ENCODE results near the gene ATXN7L3. TPM values are rescaled to one million over a fixed set of nuclear protein-coding genes. Genes with fewer than 3 reads are reported as not detected.
A peak's percentile ranks its signal among the peaks of the same experiment; 100 is the strongest.

Gene ATXN7L3
- total and polyA plus RNA-seq, 2 donors, result 36.3 to 53.3 TPM

DNA sequence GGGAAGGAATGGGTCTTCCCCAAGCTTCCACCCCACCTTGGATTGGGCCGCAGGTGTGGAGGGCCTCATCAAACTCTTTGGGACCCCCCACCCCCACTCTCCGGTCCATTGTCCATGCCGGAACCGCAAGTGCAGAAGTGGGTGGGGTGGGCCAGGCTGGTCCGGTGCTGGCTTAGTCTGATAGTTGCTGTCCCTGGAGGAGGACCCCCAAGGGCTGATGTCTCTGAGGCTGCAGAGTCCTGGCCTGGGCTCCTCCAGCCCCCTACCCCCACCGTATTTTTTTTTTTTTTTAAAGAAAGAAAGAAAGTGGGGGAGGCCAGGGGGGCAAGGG lies 7.1 kb upstream of the ATXN7L3 start:
- no peak overlapping the region for H3K27ac ChIP-seq (ENCODE audit: low read depth in 1 of 2, low read length in 1 of 2)
- peaks cover 50 to 52% of the 10 kb centered on the region in 2 donors for H3K36me3 ChIP-seq (ENCODE audit: control insufficient read depth in 2 of 2, insufficient read depth in 2 of 2, low read length in 1 of 2)
- DNase-seq (ENCODE audit: low read depth in 6 of 9, low spot score in 9 of 9), result no peak
- no peak overlapping the region for H3K4me3 ChIP-seq (ENCODE audit: low read length in 2 of 2)
- H3K27me3 ChIP-seq (ENCODE audit: control insufficient read depth in 2 of 2, insufficient read depth in 1 of 2, low read length in 1 of 2), result no peaks in the 10 kb centered on the region
- H3K9me3 ChIP-seq (ENCODE audit: control insufficient read depth in 2 of 2, insufficient read depth in 1 of 2, low read length in 1 of 2), result no peaks in the 10 kb centered on the region
- peaks cover 19 to 25% of the 10 kb centered on the region in 2 donors for H3K4me1 ChIP-seq (ENCODE audit: control insufficient read depth in 2 of 2, insufficient read depth in 2 of 2, low read length in 2 of 2)
- 94% methylated on average over 6 of the region's 6 CpGs for WGBS

GRCh38 chr17:44205962-44206824 lies 6.5 kb upstream of the ATXN7L3 start:
- WGBS, result 87% methylated on average over 13 of the region's 13 CpGs
- Histone ChIP-seq H3K27me3 (ENCODE audit: control insufficient read depth in 2 of 2, insufficient read depth in 1 of 2, low read length in 1 of 2) (no peaks in the 10 kb centered on the region), H3K9me3 (ENCODE audit: control insufficient read depth in 2 of 2, insufficient read depth in 1 of 2, low read length in 1 of 2) (no peaks in the 10 kb centered on the region), H3K4me3 (ENCODE audit: low read length in 2 of 2) (no peak overlapping the region), H3K27ac (ENCODE audit: low read depth in 1 of 2, low read length in 1 of 2) (no peak overlapping the region), H3K4me1 (ENCODE audit: control insufficient read depth in 2 of 2, insufficient read depth in 2 of 2, low read length in 2 of 2) (peaks cover 19 to 22% of the 10 kb centered on the region in 2 donors), H3K36me3 (ENCODE audit: control insufficient read depth in 2 of 2, insufficient read depth in 2 of 2, low read length in 1 of 2) (peaks cover 44 to 47% of the 10 kb centered on the region in 2 donors)
- DNase-seq (ENCODE audit: low read depth in 6 of 9, low spot score in 9 of 9), result no peak

GRCh38 chr17:44204441-44204882 lies 4.8 kb upstream of the ATXN7L3 start:
- H3K4me3 ChIP-seq (ENCODE audit: low read length in 2 of 2), result no peak overlapping the region
- DNase-seq (ENCODE audit: low read depth in 6 of 9, low spot score in 9 of 9), result no peak
- H3K9me3 ChIP-seq (ENCODE audit: control insufficient read depth in 2 of 2, insufficient read depth in 1 of 2, low read length in 1 of 2), result no peaks in the 10 kb centered on the region
- no peaks in the 10 kb centered on the region for H3K27me3 ChIP-seq (ENCODE audit: control insufficient read depth in 2 of 2, insufficient read depth in 1 of 2, low read length in 1 of 2)
- H3K4me1 ChIP-seq (ENCODE audit: control insufficient read depth in 2 of 2, insufficient read depth in 2 of 2, low read length in 2 of 2), result peaks cover 9 to 16% of the 10 kb centered on the region in 2 donors
- H3K36me3 ChIP-seq (ENCODE audit: control insufficient read depth in 2 of 2, insufficient read depth in 2 of 2, low read length in 1 of 2), result peaks cover 30% of the 10 kb centered on the region in 2 donors
- 90% methylated on average over 5 of the region's 5 CpGs for WGBS
- H3K27ac ChIP-seq (ENCODE audit: low read depth in 1 of 2, low read length in 1 of 2), result no peak overlapping the region

DNA sequence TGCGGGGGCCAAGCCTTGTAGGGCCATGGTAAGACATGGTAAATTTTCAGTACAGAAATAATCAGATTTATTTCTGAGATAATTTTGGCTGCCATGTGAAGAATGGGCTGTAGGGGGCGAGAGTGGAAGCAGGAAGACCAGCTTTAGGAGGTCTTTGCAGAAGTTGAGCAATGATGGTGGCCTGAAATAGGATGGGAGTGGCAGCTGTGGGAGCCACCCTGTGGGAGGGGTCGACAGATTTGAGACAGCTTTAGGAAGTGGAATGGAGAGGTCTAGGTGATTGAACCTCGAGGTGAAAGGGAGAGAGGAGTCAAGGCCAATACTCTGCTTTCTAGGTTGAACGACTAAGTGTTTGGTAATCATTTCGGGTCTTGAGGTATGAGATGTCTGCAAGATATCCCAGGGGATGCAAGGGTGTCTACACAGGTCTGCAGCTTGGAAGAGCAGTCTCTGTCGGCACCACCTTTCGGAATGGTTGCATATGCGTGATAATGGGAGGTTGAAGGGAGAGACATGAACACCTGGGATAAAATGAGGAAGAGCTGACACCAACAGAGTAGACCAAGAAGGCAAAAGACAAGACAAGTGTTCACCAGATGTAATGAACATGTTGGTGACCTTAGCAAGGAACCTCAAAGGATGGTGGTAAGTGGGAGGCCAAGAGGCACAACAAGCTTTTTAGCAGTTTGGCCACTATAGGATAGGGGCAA lies 4.2 kb upstream of the ATXN7L3 start:
- H3K9me3 ChIP-seq (ENCODE audit: control insufficient read depth in 2 of 2, insufficient read depth in 1 of 2, low read length in 1 of 2), result no peaks in the 10 kb centered on the region
- 55% methylated on average over 9 of the region's 9 CpGs for WGBS
- no peaks in the 10 kb centered on the region for H3K27me3 ChIP-seq (ENCODE audit: control insufficient read depth in 2 of 2, insufficient read depth in 1 of 2, low read length in 1 of 2)
- peak overlapping the region in 1 of 2 donors; percentile 21 for H3K27ac ChIP-seq (ENCODE audit: low read depth in 1 of 2, low read length in 1 of 2)
- H3K4me1 ChIP-seq (ENCODE audit: control insufficient read depth in 2 of 2, insufficient read depth in 2 of 2, low read length in 2 of 2), result peaks cover 9 to 16% of the 10 kb centered on the region in 2 donors
- H3K4me3 ChIP-seq (ENCODE audit: low read length in 2 of 2), result no peak overlapping the region
- peaks cover 24 to 25% of the 10 kb centered on the region in 2 donors for H3K36me3 ChIP-seq (ENCODE audit: control insufficient read depth in 2 of 2, insufficient read depth in 2 of 2, low read length in 1 of 2)
- DNase-seq (ENCODE audit: low read depth in 6 of 9, low spot score in 9 of 9), result peak in 4 of 9 donors; percentile 18 to 78 (median 53)

DNA sequence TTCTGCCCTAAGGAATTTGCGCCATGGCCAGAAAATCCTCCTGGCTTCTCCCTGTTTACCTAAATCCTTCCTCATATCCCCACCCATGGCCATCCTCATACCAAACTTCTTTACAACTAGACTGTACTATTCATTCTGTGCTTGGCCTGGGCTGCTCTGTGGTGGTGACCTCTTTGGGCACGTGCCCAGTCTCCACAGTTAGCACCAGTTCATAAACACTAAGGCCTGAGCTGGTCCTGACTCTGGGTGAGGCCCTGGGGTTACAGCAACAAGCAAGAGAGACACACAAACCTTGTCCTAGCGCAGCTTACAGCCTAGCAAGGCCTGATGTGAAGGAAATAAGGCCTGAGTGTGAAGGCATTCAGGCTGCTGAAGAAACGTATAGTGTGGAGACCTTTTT lies 3.1 kb upstream of the ATXN7L3 start:
- Histone ChIP-seq H3K27me3 (ENCODE audit: control insufficient read depth in 2 of 2, insufficient read depth in 1 of 2, low read length in 1 of 2) (no peaks in the 10 kb centered on the region), H3K36me3 (ENCODE audit: control insufficient read depth in 2 of 2, insufficient read depth in 2 of 2, low read length in 1 of 2) (peaks cover 13 to 15% of the 10 kb centered on the region in 2 donors), H3K9me3 (ENCODE audit: control insufficient read depth in 2 of 2, insufficient read depth in 1 of 2, low read length in 1 of 2) (peaks cover 0 to 3% of the 10 kb centered on the region in 2 donors), H3K4me1 (ENCODE audit: control insufficient read depth in 2 of 2, insufficient read depth in 2 of 2, low read length in 2 of 2) (peaks cover 15 to 24% of the 10 kb centered on the region in 2 donors), H3K27ac (ENCODE audit: low read depth in 1 of 2, low read length in 1 of 2) (no peak overlapping the region), H3K4me3 (ENCODE audit: low read length in 2 of 2) (no peak overlapping the region)
- DNase-seq (ENCODE audit: low read depth in 6 of 9, low spot score in 9 of 9), result no peak
- WGBS, result 95% methylated on average over 4 of the region's 4 CpGs

- no peaks in the 10 kb centered on the region for H3K27me3 ChIP-seq (ENCODE audit: control insufficient read depth in 2 of 2, insufficient read depth in 1 of 2, low read length in 1 of 2)
- DNase-seq (ENCODE audit: low read depth in 6 of 9, low spot score in 9 of 9), result no peak
- peaks cover 0 to 4% of the 10 kb centered on the region in 2 donors for H3K9me3 ChIP-seq (ENCODE audit: control insufficient read depth in 2 of 2, insufficient read depth in 1 of 2, low read length in 1 of 2)
- H3K4me1 ChIP-seq (ENCODE audit: control insufficient read depth in 2 of 2, insufficient read depth in 2 of 2, low read length in 2 of 2), result peaks cover 22 to 33% of the 10 kb centered on the region in 2 donors
- H3K4me3 ChIP-seq (ENCODE audit: low read length in 2 of 2), result peak overlapping the region; percentile 84 to 88
- peaks cover 20% of the 10 kb centered on the region in 2 donors for H3K36me3 ChIP-seq (ENCODE audit: control insufficient read depth in 2 of 2, insufficient read depth in 2 of 2, low read length in 1 of 2)
- H3K27ac ChIP-seq (ENCODE audit: low read depth in 1 of 2, low read length in 1 of 2), result peak overlapping the region; percentile 96
- WGBS, result 7% methylated on average over 36 of the region's 36 CpGs
Observed at GRCh38 chr17:44200478-44201155, 933 bp upstream of the ATXN7L3 start.

GRCh38 chr17:44198721-44199552 lies 747 bp downstream of the ATXN7L3 start:
- peak in 4 of 9 donors; percentile 45 to 72 (median 60) for DNase-seq (ENCODE audit: low read depth in 6 of 9, low spot score in 9 of 9)
- Histone ChIP-seq H3K4me1 (ENCODE audit: control insufficient read depth in 2 of 2, insufficient read depth in 2 of 2, low read length in 2 of 2) (peaks cover 20 to 31% of the 10 kb centered on the region in 2 donors), H3K4me3 (ENCODE audit: low read length in 2 of 2) (peak overlapping the region; percentile 77 to 84), H3K27me3 (ENCODE audit: control insufficient read depth in 2 of 2, insufficient read depth in 1 of 2, low read length in 1 of 2) (no peaks in the 10 kb centered on the region), H3K36me3 (ENCODE audit: control insufficient read depth in 2 of 2, insufficient read depth in 2 of 2, low read length in 1 of 2) (peaks cover 37% of the 10 kb centered on the region in 2 donors), H3K9me3 (ENCODE audit: control insufficient read depth in 2 of 2, insufficient read depth in 1 of 2, low read length in 1 of 2) (peaks cover 0 to 4% of the 10 kb centered on the region in 2 donors), H3K27ac (ENCODE audit: low read depth in 1 of 2, low read length in 1 of 2) (peak overlapping the region; percentile 90 to 96)
- WGBS, result under 1% methylated on average over 66 of the region's 68 CpGs

DNA sequence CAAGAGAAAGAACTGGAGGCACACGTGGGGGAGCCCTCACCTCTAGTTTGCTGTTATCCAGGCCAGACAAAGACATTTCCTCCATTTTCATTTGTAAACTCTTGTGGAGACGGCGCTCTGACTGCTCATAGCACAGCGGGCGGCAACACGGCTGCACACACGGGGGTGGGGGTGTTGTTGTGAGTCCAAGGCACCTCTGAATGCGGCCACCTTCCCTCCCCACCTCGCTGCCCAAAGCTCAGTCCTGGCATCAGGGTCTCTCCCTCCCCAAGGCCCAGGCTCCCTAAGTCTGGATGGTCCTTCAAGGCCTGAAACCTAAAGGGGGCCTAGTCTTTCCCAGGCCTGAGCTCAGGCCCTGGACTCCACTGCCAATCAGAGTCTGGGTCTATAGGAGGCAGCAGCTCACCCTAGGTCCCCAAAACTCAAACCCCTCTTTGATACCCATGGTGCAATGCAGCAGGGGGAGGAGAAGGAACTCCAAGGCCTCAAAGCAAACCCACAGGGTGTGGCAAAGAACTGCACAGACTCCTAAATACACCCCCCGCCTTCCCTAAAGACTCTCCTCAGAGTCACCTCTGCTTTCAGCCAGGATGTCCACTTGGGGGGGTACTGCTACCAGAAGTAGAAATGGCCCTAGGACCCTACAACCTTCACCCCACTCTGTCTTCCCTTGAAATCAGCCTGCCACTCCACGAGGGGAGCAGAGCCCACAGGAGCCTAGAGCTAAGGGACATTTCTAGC lies 1.5 kb downstream of the ATXN7L3 start:
- Histone ChIP-seq H3K27me3 (ENCODE audit: control insufficient read depth in 2 of 2, insufficient read depth in 1 of 2, low read length in 1 of 2) (no peaks in the 10 kb centered on the region), H3K9me3 (ENCODE audit: control insufficient read depth in 2 of 2, insufficient read depth in 1 of 2, low read length in 1 of 2) (peaks cover 0 to 4% of the 10 kb centered on the region in 2 donors), H3K4me1 (ENCODE audit: control insufficient read depth in 2 of 2, insufficient read depth in 2 of 2, low read length in 2 of 2) (peaks cover 14 to 27% of the 10 kb centered on the region in 2 donors), H3K4me3 (ENCODE audit: low read length in 2 of 2) (peak overlapping the region; percentile 77 to 84), H3K36me3 (ENCODE audit: control insufficient read depth in 2 of 2, insufficient read depth in 2 of 2, low read length in 1 of 2) (peaks cover 43 to 45% of the 10 kb centered on the region in 2 donors), H3K27ac (ENCODE audit: low read depth in 1 of 2, low read length in 1 of 2) (peak overlapping the region; percentile 90 to 95)
- peak in 5 of 9 donors; percentile 37 to 86 (median 63) for DNase-seq (ENCODE audit: low read depth in 6 of 9, low spot score in 9 of 9)
- 67% methylated on average over 11 of the region's 11 CpGs for WGBS

Data from thymus (tissue), 11 donors.